HepG2 (cell line): Measurements from ENCODE around the gene ILDR1. TPM values are rescaled to one million over a fixed set of nuclear protein-coding genes. Genes with fewer than 3 reads are reported as not detected.
A peak's percentile ranks its signal among the peaks of the same experiment; 100 is the strongest.

Experiments used
- ATAC-seq: fragments of 200-7000 bp; cut with Tn5 transposase; 3 replicates; pipeline ENCODE4 v1.9.1; 2020; ENCODE audit warnings: mild to moderate bottlenecking, moderate library complexity
- BruUV-seq: library from RNA; stranded (reverse); fragments of 400-500 nt; replicated peaks from 2 replicates; lab custom pipeline; 2021; lab: Mats Ljungman, UMichigan
- CTCF ChIA-PET: fragments of 300-600 bp; formaldehyde crosslinking; extraction: SDS; loops from one replicate; lab custom pipeline; 2021; ENCODE audit warnings: low total read pairs, inconsistent platforms, low intra/inter-chr PET ratio; lab: Yijun Ruan, JAX
- POLR2A ChIA-PET: fragments of 350-600 bp; sonication (Branson Sonifier 250); formaldehyde crosslinking; loops from one replicate; lab custom pipeline; 2020; ENCODE audit warnings: antibody characterized with exemption, inconsistent platforms; lab: Yijun Ruan, JAX
- DNase-seq: peaks from one replicate; pipeline ENCODE4 v3.0.0-alpha.2; 2015; ENCODE audit warnings: low spot score
- FAIRE-seq: peaks from 3 replicates; lab custom pipeline; 2011; peaks lifted over from hg19 to GRCh38; lab: Jason Lieb, UNC
- H2AFZ ChIP-seq: one replicate; pipeline ENCODE4 v1.6.1; 2011; ENCODE audit warnings: low read length, inconsistent platforms
- H3K27ac ChIP-seq: fragments of 300-600 bp; 3 replicates; pipeline ENCODE4 v1.8.0; 2011; ENCODE audit warnings: mixed run types, mild to moderate bottlenecking, mixed read lengths, low read length, inconsistent platforms; ENCODE audit not compliant: insufficient read depth; ENCODE audit errors: extremely low read length
- H3K27me3 ChIP-seq, 2 experiments: fragments of 200-600 bp in 1 of 2; 2 replicates in 1 of 2; 3 replicates in 1 of 2; pipeline versions ENCODE4 v1.6.0 to v1.8.0; 2011; ENCODE audit warnings: low read length in 2 of 2, mild to moderate bottlenecking in 2 of 2, moderate library complexity in 2 of 2, inconsistent platforms in 1 of 2; ENCODE audit not compliant: insufficient read depth in 2 of 2, control insufficient read depth in 1 of 2
- H3K36me3 ChIP-seq, 2 experiments: fragments of 200-600 bp in 1 of 2; replicated peaks in 1 of 2; 2 replicates in 1 of 2; 3 replicates in 1 of 2; pipeline versions ENCODE4 v1.5.1 to v1.8.0; 2011; ENCODE audit warnings: low read length in 2 of 2, inconsistent platforms in 1 of 2; ENCODE audit not compliant: insufficient read depth in 2 of 2, control insufficient read depth in 1 of 2
- H3K4me1 ChIP-seq: 2 replicates; pipeline ENCODE4 v1.5.1; 2012; ENCODE audit warnings: low read length, inconsistent platforms; ENCODE audit not compliant: insufficient read depth
- H3K4me2 ChIP-seq: 2 replicates; pipeline ENCODE4 v1.6.0; 2011; ENCODE audit warnings: low read depth, low read length, inconsistent platforms
- H3K4me3 ChIP-seq, 3 experiments: fragments of 200-600 bp in 1 of 3; sonication (generic), shearing (Covaris generic) in 1 of 3; replicated peaks in 1 of 3; 2 replicates each; pipeline ENCODE4 v1.5.1; 2011 to 2016; ENCODE audit warnings: low read length in 3 of 3, inconsistent platforms in 2 of 3, low read depth in 2 of 3, mild to moderate bottlenecking in 2 of 3, control low read depth in 1 of 3, mixed read lengths in 1 of 3; ENCODE audit not compliant: insufficient read depth in 1 of 3
- H3K79me2 ChIP-seq: one replicate; pipeline ENCODE4 v1.6.1; 2011; ENCODE audit warnings: low read length, inconsistent platforms; ENCODE audit not compliant: insufficient read depth
- H3K9ac ChIP-seq: 2 replicates; pipeline ENCODE4 v1.6.0; 2011; ENCODE audit warnings: mild to moderate bottlenecking, low read depth, low read length, inconsistent platforms; ENCODE audit not compliant: insufficient read depth
- H3K9me3 ChIP-seq: 2 replicates; pipeline ENCODE4 v1.5.1; 2012; ENCODE audit warnings: mild to moderate bottlenecking, low read length
- H4K20me1 ChIP-seq: 2 replicates; pipeline ENCODE4 v1.6.0; 2011; ENCODE audit warnings: inconsistent platforms, mild to moderate bottlenecking, low read length, moderate library complexity; ENCODE audit not compliant: insufficient read depth
- AKAP8 ChIP-seq: sonication (generic); formaldehyde crosslinking; IDR thresholded peaks from 2 replicates; pipeline ENCODE4 v1.5.1; 2020; ENCODE audit warnings: mild to moderate bottlenecking, missing genetic modification reagents
- ESRRA ChIP-seq: sonication (generic); formaldehyde crosslinking; IDR thresholded peaks from 2 replicates; pipeline ENCODE4 v1.5.1; 2020; ENCODE audit warnings: mild to moderate bottlenecking, low read depth, missing genetic modification reagents
- HOXA7 ChIP-seq: sonication (generic); formaldehyde crosslinking; IDR thresholded peaks from 2 replicates; pipeline ENCODE4 v1.8.1; 2022; ENCODE audit warnings: mild to moderate bottlenecking, missing genetic modification reagents, moderate library complexity
- IRX3 ChIP-seq: sonication (generic); formaldehyde crosslinking; IDR thresholded peaks from 2 replicates; pipeline ENCODE4 v1.8.1; 2023; ENCODE audit warnings: mild to moderate bottlenecking, low read depth, missing genetic modification reagents, borderline replicate concordance
- MAFF ChIP-seq: IDR thresholded peaks from 2 replicates; pipeline ENCODE4 v1.6.1; 2011; ENCODE audit warnings: low read depth, low read length, improper control_type of control experiment
- MAFK ChIP-seq, 2 experiments: IDR thresholded peaks in 1 of 2; conservative IDR thresholded peaks in 1 of 2; 2 replicates each; pipeline ENCODE4 v1.6.1; 2011; ENCODE audit warnings: improper control_type of control experiment in 2 of 2, low read length in 2 of 2
- MIXL1 ChIP-seq: IDR thresholded peaks from 2 replicates; pipeline ENCODE4 v1.6.1; 2016
- PRMT3 ChIP-seq: sonication (generic); formaldehyde crosslinking; IDR thresholded peaks from 2 replicates; pipeline ENCODE4 v1.8.1; 2022; ENCODE audit warnings: low read depth, mild to moderate bottlenecking, moderate library complexity, missing genetic modification reagents, borderline replicate concordance
- PRPF4 ChIP-seq: fragments of 200-400 bp; formaldehyde crosslinking; IDR thresholded peaks from 2 replicates; pipeline ENCODE4 v1.6.1; 2016; ENCODE audit warnings: low read length, low read depth; ENCODE audit not compliant: poor library complexity, severe bottlenecking
- SIN3B ChIP-seq: fragments of 150-350 bp; IDR thresholded peaks from 2 replicates; pipeline ENCODE4 v1.6.1; 2014; ENCODE audit warnings: low read length
- SP140L ChIP-seq: sonication (generic); formaldehyde crosslinking; IDR thresholded peaks from 2 replicates; pipeline ENCODE4 v1.4.0; 2020; ENCODE audit warnings: missing genetic modification reagents, borderline replicate concordance
- TARDBP ChIP-seq: sonication (generic); formaldehyde crosslinking; IDR thresholded peaks from 2 replicates; pipeline ENCODE4 v1.8.0; 2022; ENCODE audit warnings: mild to moderate bottlenecking, missing genetic modification reagents
- ZFP82 ChIP-seq: sonication (generic); formaldehyde crosslinking; IDR thresholded peaks from 2 replicates; pipeline ENCODE4 v1.5.1; 2020; ENCODE audit warnings: mild to moderate bottlenecking, missing genetic modification reagents, borderline replicate concordance
- ZNF430 ChIP-seq: sonication (generic); formaldehyde crosslinking; IDR thresholded peaks from 2 replicates; pipeline ENCODE4 v1.9.0; 2021; ENCODE audit warnings: mild to moderate bottlenecking, missing genetic modification reagents
- ZNF496 ChIP-seq: sonication (generic); formaldehyde crosslinking; IDR thresholded peaks from 2 replicates; pipeline ENCODE4 v1.8.1; 2023; ENCODE audit warnings: mild to moderate bottlenecking, moderate library complexity, missing genetic modification reagents; ENCODE audit not compliant: insufficient replicate concordance
- ZNF781 ChIP-seq: sonication (generic); formaldehyde crosslinking; IDR thresholded peaks from 2 replicates; pipeline ENCODE4 v1.5.1; 2020; ENCODE audit warnings: borderline replicate concordance, mild to moderate bottlenecking, missing genetic modification reagents; ENCODE audit errors: not compliant biosample characterization
- WGBS: methylation state at CpG from one replicate; pipeline ENCODE4 v1.1.6; 2017; ENCODE audit warnings: low lambda C conversion rate; 5-methylcytosine and 5-hydroxymethylcytosine counted together
- in situ Hi-C: cut with HindIII; loops from 2 replicates; pipeline ENCODE4 v1.10.0; 2017; ENCODE audit warnings: low pct_unique_long_range_greater_than_20kb; ENCODE audit not compliant: extremely low pct_ligation_motif_present
- intact Hi-C: fragments of 100-400 bp; cut with micrococcal nuclease; formaldehyde crosslinking; loops from one replicate; pipeline ENCODE4 v1.10.0; 2022; ENCODE audit not compliant: unreplicated experiment
- polyA plus RNA-seq, 8 experiments: library from polyadenylated mRNA; depleted of rRNA in 3 of 8; stranded (reverse) in 7 of 8; unstranded in 1 of 8; fragments of >200 nt; fragmentation: Illumina TruSeq in 4 of 8; extraction: Trizol in 4 of 8; gene quantifications; 2 replicates each; pipeline versions ENCODE4 v1.2.1 to v1.2.3, GENCODE V29; 2011 to 2016; ENCODE audit warnings: low read depth in 4 of 8, missing spikeins in 1 of 8, mixed read lengths in 1 of 8; ENCODE audit not compliant: insufficient read depth in 1 of 8
- total RNA-seq, 5 experiments: library from RNA; depleted of rRNA; stranded (reverse); fragments of >200 nt; fragmentation: Illumina TruSeq; extraction: Trizol; gene quantifications; 2 replicates each; pipeline ENCODE4 v1.2.3, GENCODE V29; 2016; ENCODE audit warnings: low read depth in 1 of 5
- TF ChIP-seq, protein P1 (sequence below): sonication (generic); formaldehyde crosslinking; IDR thresholded peaks from 2 replicates; pipeline ENCODE4 v1.4.0; 2020; ENCODE audit warnings: missing genetic modification reagents

Gene ILDR1
- total and polyA plus RNA-seq, 2 of the 13 experiments (the other 11 are each of a cell fraction or from before 2014, with no cell fraction given) = not detected

- TF ChIP-seq HOXA7 (CRISPR knock-in tag) (no peak), IRX3 (CRISPR knock-in tag) (no peak), ZNF496 (CRISPR knock-in tag) (no peak), AKAP8 (CRISPR knock-in tag) (no peak)
These were observed 52.4 kb downstream of the ILDR1 start (continued) for GRCh38 chr3:121969631-121970030.

GRCh38 chr3:121963608-121964007, 58.4 kb downstream of the ILDR1 start:
- H3K27me3 ChIP-seq = no peaks in the 10 kb centered on the region
- no peak overlapping the region for H3K4me3 ChIP-seq
- FAIRE-seq = no peak
- ChIA-PET POLR2A (no interaction called here), CTCF (no interaction called here)
- TF ChIP-seq SP140L (CRISPR knock-in tag) = no peak
- no peaks in the 10 kb centered on the region for H3K4me1 ChIP-seq
- no peak overlapping the region for H3K4me2 ChIP-seq
- no peaks in the 10 kb centered on the region for H3K36me3 ChIP-seq
- no peak overlapping the region for H3K27ac ChIP-seq
- H3K9ac ChIP-seq = no peak overlapping the region
- no TSS peak for BruUV-seq
- H4K20me1 ChIP-seq = no peaks in the 10 kb centered on the region
- H2AFZ ChIP-seq = no peak overlapping the region
- in situ Hi-C loops = no loop called here
- WGBS = 0% methylated on average over 1 of the region's 1 CpG
- intact Hi-C loops = no loop called here
- no peaks in the 10 kb centered on the region for H3K9me3 ChIP-seq
- H3K79me2 ChIP-seq = no peaks in the 10 kb centered on the region
- DNase-seq = no peak
- ATAC-seq = no peak

- ChIA-PET POLR2A (no interaction called here), CTCF (no interaction called here)
- no peak for TF ChIP-seq PRPF4
- TF ChIP-seq MIXL1 = no peak
- TF ChIP-seq MAFK (conservative IDR thresholded peaks at IDR 0.05 in 1 of 2, IDR thresholded peaks at IDR 0.05 in 1 of 2; ENCODE audit: low read length in 2 of 2) = peak; percentile 68 to 83
- no peak for TF ChIP-seq ZNF781 (CRISPR knock-in tag)
- TF ChIP-seq SIN3B = no peak
- no peak for TF ChIP-seq PRMT3
- peak; percentile 76 for TF ChIP-seq MAFF
- no peak for TF ChIP-seq TARDBP (CRISPR knock-in tag)
- no peak for TF ChIP-seq ESRRA (CRISPR knock-in tag)
- no peak for TF ChIP-seq ZNF430
- no peak for TF ChIP-seq ZFP82 (CRISPR knock-in tag)
- TF ChIP-seq, protein P1, sequence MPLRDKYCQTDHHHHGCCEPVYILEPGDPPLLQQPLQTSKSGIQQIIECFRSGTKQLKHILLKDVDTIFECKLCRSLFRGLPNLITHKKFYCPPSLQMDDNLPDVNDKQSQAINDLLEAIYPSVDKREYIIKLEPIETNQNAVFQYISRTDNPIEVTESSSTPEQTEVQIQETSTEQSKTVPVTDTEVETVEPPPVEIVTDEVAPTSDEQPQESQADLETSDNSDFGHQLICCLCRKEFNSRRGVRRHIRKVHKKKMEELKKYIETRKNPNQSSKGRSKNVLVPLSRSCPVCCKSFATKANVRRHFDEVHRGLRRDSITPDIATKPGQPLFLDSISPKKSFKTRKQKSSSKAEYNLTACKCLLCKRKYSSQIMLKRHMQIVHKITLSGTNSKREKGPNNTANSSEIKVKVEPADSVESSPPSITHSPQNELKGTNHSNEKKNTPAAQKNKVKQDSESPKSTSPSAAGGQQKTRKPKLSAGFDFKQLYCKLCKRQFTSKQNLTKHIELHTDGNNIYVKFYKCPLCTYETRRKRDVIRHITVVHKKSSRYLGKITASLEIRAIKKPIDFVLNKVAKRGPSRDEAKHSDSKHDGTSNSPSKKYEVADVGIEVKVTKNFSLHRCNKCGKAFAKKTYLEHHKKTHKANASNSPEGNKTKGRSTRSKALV (CRISPR knock-in tag) = no peak
- in situ Hi-C loops (no loop called here), intact Hi-C loops (no loop called here)
- Histone ChIP-seq H3K36me3 (no peaks in the 10 kb centered on the region), H3K4me3 (no peak overlapping the region), H3K9ac (no peak overlapping the region), H3K27me3 (no peaks in the 10 kb centered on the region), H2AFZ (no peak overlapping the region), H3K4me2 (no peak overlapping the region), H3K4me1 (no peaks in the 10 kb centered on the region), H3K9me3 (no peaks in the 10 kb centered on the region), H4K20me1 (no peaks in the 10 kb centered on the region), H3K79me2 (no peaks in the 10 kb centered on the region), H3K27ac (no peak overlapping the region)
- no TSS peak for BruUV-seq
- no peak for FAIRE-seq
- no peak for ATAC-seq
- DNase-seq = no peak
These were observed 59.6 kb downstream of the ILDR1 start for GRCh38 chr3:121962443-121962842.
